Measurements from ENCODE around the gene MYBPC3.

Gene MYBPC3

DNA sequence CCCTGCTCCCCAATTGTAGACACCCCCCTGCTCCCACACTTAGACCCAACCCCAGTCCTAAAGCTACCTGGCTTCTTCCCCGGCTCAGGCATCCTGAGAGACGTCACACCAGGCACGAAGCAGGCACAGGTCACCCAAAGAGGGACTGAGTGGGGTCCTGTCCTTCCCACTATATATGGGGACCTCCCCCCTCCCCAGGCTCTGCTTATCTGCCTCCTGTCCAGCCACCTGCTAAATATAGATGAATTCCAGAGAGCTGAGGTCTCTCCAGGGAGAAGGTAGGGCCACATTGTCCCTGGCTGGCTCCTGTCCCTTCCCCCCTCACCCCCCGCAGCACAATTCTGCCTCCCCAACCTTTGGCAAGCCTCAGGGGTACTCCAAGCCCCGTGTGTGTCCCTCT, at the start of gene MYBPC3:
TSS of gene MYBPC3 (minus strand) at position 147 of the 400 bp plus-strand sequence. CDS start at position 92, 55 bp downstream.
- no peaks in the 10 kb centered on the region for H3K27me3 Mint-ChIP-seq
- no peak within 1 kb of the TSS for H3K27ac Mint-ChIP-seq
- no peaks in the 10 kb centered on the region for H3K9me3 Mint-ChIP-seq
- DNase-seq (ENCODE audit: low spot score in 2 of 2) (no peak), ATAC-seq (ENCODE audit: low read depth) (no peak)
- peaks cover 7% of the 10 kb centered on the region for H3K36me3 Mint-ChIP-seq
- no peaks in the 10 kb centered on the region for H3K4me1 Mint-ChIP-seq
- no peak within 1 kb of the TSS for H3K4me3 Mint-ChIP-seq

DNA sequence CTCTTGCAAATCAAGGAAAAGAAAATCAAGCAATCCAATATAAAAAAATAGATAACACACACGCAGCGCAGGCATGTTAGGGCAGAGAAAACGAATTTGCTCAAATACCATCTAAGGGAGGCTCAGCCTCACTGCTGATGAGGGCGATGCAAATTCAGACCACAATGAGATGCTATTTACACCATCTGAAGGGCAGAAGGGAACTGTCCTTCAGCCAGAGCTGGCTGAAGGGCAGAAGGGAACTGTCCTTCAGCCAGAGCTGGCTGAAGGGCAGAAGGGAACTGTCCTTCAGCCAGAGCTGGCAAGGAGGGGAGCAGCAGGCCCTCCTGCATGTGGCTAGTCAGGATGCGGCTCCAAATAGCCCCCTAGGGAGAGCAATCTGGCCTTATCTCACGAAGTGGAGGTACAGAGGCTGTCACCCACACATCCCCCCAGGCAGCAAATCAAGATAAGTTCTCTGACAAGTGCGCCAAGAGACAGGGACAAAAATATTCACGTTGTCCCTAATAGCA, 48.3 kb upstream of the MYBPC3 start:
- peak; percentile 76 for ATAC-seq (ENCODE audit: low read depth)
- H3K9me3 Mint-ChIP-seq, result no peaks in the 10 kb centered on the region

DNA sequence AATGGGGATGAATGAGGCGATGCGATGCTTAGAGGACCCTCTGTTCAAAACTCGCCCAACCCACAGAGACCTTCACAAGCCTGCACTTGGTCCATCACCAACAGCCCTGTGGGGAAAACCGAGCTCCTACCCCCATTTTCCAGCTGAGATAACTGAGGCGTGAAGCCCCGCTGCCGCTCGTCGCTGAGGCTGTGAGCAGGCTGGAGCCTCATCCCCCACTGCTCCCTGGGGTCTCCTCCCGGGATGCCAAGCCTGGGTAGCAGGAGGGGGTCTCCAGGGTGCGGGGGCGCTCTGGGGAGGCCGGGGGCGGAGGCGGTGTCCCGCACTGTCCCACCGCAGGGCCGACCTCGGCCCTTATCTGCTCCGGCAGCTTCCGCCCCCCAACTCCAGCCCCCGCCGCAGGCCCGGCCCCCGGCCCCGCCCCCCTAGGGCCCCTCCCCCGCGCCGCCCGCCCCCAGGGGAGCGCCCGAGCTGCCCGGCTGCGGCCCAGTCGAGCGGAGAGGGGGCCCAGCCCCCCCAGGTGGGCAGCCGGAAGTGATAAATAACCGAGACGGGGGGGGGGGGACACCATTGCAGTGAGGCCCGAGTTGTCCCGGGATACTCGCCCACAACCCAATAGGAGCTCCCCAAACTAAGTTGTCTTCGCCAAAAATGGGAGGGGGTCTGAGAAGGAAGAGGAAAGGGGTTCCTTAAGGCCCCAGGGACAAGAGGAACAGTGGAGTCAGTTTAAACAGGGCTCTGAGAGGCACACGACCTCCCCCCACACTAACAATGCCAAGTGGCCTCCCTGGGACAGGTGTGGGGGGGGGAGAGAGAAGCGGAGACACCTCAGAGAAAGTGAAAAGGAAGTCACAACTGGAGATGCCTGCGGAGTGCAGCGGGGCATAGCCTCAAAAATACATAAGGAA, 47.6 kb upstream of the MYBPC3 start:
- DNase-seq (ENCODE audit: low spot score in 2 of 2) (peak in 1 of 2 donors; percentile 50), ATAC-seq (ENCODE audit: low read depth) (peak; percentile 71)
- H3K9me3 Mint-ChIP-seq, result no peaks in the 10 kb centered on the region
- no peaks in the 10 kb centered on the region for H3K27me3 Mint-ChIP-seq
- H3K36me3 Mint-ChIP-seq, result no peaks in the 10 kb centered on the region
- peak overlapping the region; percentile 87 for H3K27ac Mint-ChIP-seq
- peaks cover 34% of the 10 kb centered on the region for H3K4me1 Mint-ChIP-seq
- peak overlapping the region; percentile 90 for H3K4me3 Mint-ChIP-seq

More for the DNA sequence above, 48.3 kb upstream of the MYBPC3 start:
- H3K36me3 Mint-ChIP-seq, result no peaks in the 10 kb centered on the region
- peak overlapping the region; percentile 90 for H3K4me3 Mint-ChIP-seq
- peaks cover 30% of the 10 kb centered on the region for H3K4me1 Mint-ChIP-seq
- H3K27ac Mint-ChIP-seq, result peak overlapping the region; percentile 87
- no peaks in the 10 kb centered on the region for H3K27me3 Mint-ChIP-seq
- DNase-seq (ENCODE audit: low spot score in 2 of 2), result no peak

DNA sequence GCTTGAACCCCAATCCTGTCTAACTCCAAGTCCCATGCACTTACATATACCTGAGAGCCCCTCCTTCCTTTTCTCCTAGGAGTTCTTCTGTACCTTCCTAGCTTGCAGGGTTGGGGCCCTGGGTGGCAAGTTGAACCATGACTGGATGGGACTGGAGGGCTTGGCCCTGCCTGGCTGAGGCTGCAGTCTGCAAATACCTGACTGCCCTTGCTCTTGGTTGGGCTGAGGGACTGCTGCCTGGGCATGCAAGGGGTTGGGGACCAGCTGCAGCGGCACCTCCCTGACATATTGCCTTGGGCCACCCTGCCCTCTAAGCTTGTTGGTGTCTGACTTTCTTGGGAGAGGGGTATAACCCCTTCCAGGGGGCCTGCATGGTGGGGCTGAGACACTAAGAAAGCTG, 46.0 kb upstream of the MYBPC3 start:
- no peak for ATAC-seq (ENCODE audit: low read depth)
- no peak overlapping the region for H3K27ac Mint-ChIP-seq

DNA sequence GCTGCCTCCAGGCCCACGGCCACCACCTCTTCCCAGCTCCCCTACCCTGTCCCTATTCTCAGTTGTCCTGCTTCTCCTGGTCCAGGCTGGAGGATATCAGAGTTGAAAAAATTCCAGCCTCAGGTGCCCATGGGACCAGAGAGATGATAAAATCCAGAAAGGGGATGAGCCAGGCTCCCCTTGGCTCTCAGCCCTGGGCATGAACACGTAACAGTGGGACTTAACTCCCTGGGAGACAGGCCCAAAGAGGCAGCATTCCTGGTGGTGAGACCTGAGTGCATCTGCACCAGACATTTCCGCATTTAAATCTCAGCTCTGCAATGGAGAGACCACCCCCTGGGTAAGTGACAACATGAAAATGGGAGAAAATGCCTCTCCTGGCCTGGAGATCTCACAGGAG, 45.5 kb upstream of the MYBPC3 start:
- Mint-ChIP-seq H3K36me3 (no peaks in the 10 kb centered on the region), H3K4me1 (peaks cover 44% of the 10 kb centered on the region), H3K4me3 (no peak overlapping the region), H3K9me3 (no peaks in the 10 kb centered on the region), H3K27ac (no peak overlapping the region), H3K27me3 (no peaks in the 10 kb centered on the region)
- ATAC-seq (ENCODE audit: low read depth) (no peak), DNase-seq (ENCODE audit: low spot score in 2 of 2) (no peak)

More for the DNA sequence above, 46.0 kb upstream of the MYBPC3 start:
- Mint-ChIP-seq H3K4me3 (peak overlapping the region; percentile 44), H3K4me1 (peaks cover 41% of the 10 kb centered on the region), H3K27me3 (no peaks in the 10 kb centered on the region), H3K36me3 (no peaks in the 10 kb centered on the region), H3K9me3 (no peaks in the 10 kb centered on the region)
- DNase-seq (ENCODE audit: low spot score in 2 of 2), result no peak

DNA sequence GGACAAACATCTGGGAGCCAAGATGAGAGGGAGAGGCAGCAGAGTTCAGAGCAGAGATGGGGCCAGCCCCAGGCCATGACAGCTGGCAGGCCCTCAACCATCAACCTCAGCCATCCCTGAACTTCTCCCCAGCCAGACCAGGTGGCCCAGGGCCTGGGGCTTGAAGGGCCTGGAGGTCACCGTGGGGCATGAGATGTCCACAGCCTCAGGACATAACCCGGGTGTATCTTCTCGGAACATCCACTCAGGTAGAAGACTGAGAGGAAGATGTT, 43.5 kb upstream of the MYBPC3 start:
- peaks cover 44% of the 10 kb centered on the region for H3K4me1 Mint-ChIP-seq
- H3K27me3 Mint-ChIP-seq, result no peaks in the 10 kb centered on the region
- peak overlapping the region; percentile 87 for H3K27ac Mint-ChIP-seq
- DNase-seq (ENCODE audit: low spot score in 2 of 2) (no peak), ATAC-seq (ENCODE audit: low read depth) (no peak)
- H3K36me3 Mint-ChIP-seq, result no peaks in the 10 kb centered on the region
- H3K4me3 Mint-ChIP-seq, result no peak overlapping the region
- no peaks in the 10 kb centered on the region for H3K9me3 Mint-ChIP-seq

DNA sequence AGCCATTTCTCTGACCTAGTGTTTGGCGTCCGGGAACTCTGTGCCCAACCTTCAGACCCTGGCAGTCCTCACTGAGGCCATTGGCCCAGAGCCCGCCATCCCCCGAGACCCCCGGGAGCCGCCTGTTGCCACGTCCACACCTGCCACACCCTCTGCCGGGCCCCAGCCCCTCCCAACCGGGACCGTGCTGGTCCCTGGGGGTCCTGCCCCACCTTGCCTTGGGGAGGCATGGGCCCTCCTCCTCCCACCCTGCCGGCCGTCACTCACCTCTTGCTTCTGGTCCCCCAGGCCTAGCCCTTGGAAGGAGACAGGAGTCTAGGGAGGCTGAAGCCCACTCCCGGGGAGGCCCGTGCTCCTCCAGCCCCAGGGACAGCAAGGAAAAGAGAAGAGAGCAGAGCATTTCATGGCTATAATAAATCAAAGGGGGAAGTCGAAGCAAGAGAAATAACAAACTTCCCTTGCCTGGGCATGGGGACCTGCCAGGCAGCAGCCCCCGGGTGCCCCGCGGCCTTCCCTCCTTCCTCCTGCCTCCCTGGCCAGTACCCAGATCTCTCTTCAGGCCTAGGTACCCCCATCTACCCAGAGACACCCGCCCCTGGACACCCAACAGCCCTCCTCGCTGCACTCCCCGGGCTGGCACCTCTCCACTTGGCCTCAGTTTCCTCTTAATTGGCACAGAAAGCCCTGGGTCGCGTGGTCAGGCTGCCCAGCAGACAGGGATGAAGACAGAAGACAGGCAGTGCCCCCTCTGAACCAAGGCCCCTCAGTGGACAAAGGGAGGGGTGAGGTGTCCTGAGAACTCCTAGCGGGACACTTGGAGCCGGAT, 42.9 kb upstream of the MYBPC3 start:
- Mint-ChIP-seq H3K9me3 (no peaks in the 10 kb centered on the region), H3K27me3 (no peaks in the 10 kb centered on the region), H3K27ac (peak overlapping the region; percentile 87), H3K4me1 (peaks cover 41% of the 10 kb centered on the region), H3K36me3 (no peaks in the 10 kb centered on the region), H3K4me3 (peak overlapping the region; percentile 78)
- ATAC-seq (ENCODE audit: low read depth), result no peak
- DNase-seq (ENCODE audit: low spot score in 2 of 2), result no peak

DNA sequence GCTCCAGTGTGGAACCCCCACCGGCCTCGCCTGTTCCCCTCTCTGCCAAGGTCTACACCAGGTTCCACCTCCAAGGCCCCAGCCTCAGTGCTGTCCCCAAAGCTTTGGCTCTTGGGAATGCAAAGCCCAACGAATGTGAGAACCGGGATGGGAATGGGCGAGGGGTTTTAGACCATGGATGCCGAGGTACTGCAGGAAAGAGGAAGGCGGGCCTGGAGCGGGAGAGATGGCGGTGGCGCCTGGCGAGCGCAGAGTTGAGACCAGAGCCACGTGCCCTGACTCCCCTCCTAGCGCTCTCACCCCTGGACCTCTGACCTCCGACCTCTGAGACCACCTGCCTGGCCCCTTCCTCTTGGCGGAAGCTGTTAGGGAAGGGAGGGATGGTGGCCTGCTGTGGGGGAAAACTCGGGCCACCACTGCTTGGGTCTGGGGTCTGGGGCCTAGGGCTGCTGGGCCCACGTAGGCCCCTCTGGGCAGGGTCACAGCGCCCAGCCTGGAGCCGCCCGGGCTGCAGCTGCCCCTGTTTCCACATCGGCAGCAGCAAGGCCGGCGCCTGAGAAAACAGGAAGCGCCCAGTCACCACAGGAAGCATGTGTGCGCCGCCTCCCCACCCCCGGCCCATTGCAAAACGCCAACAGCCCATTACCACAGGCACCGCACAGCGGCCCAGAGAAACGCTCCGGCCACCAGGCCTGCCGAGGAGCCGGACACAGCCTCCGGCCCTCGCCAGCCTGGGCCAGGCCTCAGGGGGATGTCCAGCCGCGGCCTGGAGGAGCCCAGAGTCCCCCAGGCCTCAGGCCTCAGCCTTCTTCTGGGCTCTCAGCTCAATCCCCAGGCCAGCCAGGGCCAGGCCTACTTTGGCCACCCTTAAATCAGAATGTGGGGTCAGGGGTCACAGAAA, 42.1 kb upstream of the MYBPC3 start:
- Mint-ChIP-seq H3K9me3 (no peaks in the 10 kb centered on the region), H3K27me3 (no peaks in the 10 kb centered on the region), H3K4me1 (peaks cover 40% of the 10 kb centered on the region), H3K27ac (peak overlapping the region; percentile 87), H3K4me3 (peak overlapping the region; percentile 78), H3K36me3 (no peaks in the 10 kb centered on the region)
- DNase-seq (ENCODE audit: low spot score in 2 of 2), result no peak
- peak; percentile 82 for ATAC-seq (ENCODE audit: low read depth)

DNA sequence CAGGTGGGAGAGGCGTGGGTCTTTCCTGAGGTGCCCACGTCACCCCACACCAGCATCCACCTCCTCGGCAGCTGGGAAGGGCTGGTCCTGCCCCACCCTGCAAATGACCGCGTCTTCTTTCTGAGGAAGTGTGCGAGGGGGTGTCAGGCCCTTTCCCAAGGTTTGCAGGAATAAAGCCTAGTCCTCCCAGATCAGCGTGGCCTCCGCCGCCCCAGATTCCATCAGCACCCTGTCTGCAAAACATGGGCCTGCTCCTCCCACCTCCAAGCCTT, 41.5 kb upstream of the MYBPC3 start:
- DNase-seq (ENCODE audit: low spot score in 2 of 2), result no peak

DNA sequence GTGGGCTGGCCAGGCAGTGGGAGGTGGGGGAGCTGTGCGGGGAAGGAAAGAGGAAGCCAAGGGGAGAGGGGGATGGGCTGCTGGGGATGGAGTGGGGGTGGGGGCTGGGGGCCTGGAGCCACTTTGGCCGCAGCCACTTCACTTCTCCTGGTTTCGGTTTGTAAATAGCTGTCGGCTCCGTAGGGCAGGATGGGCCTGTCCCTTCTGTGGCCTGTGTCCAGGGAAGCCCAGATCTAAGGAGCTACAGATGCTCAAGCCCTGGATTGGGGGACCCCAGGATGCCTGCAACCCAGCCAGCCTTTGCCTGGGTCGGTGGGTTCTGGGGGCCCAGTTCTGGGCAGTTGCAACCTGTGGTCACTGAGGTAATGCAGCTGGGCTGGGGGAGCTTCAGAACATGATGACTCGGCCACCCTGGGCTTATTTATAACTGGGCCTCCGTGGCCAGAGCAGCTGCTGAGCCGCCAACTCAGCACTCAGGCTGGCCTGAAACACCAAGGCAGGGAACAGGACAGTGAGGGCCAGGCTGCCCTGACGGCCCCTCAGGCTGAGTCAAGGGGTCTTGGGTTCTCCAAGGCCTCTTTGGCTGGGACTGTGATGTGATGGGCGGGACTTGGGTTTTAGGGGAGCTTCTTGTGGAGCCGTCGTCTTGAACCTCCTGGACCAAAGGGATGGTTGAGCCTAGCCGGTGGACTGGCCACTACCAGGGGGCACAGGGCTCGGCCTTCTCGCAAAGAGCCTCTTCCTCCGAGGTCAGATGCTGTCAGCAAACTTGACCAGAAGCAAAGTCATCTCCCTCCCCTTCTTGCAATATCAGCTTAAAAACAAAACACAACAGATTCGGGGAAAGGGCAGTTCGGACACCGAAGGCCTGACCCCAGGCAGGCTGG, 40.9 kb upstream of the MYBPC3 start:
- Mint-ChIP-seq H3K27ac (peak overlapping the region; percentile 87), H3K27me3 (no peaks in the 10 kb centered on the region), H3K9me3 (no peaks in the 10 kb centered on the region), H3K36me3 (no peaks in the 10 kb centered on the region), H3K4me1 (peaks cover 38% of the 10 kb centered on the region), H3K4me3 (peak overlapping the region; percentile 17)
- no peak for ATAC-seq (ENCODE audit: low read depth)
- no peak for DNase-seq (ENCODE audit: low spot score in 2 of 2)

More for the DNA sequence above, 41.5 kb upstream of the MYBPC3 start:
- Mint-ChIP-seq H3K27me3 (no peaks in the 10 kb centered on the region), H3K4me3 (peak overlapping the region; percentile 78), H3K36me3 (no peaks in the 10 kb centered on the region), H3K27ac (peak overlapping the region; percentile 87), H3K9me3 (no peaks in the 10 kb centered on the region), H3K4me1 (peaks cover 40% of the 10 kb centered on the region)
- ATAC-seq (ENCODE audit: low read depth), result no peak

DNA sequence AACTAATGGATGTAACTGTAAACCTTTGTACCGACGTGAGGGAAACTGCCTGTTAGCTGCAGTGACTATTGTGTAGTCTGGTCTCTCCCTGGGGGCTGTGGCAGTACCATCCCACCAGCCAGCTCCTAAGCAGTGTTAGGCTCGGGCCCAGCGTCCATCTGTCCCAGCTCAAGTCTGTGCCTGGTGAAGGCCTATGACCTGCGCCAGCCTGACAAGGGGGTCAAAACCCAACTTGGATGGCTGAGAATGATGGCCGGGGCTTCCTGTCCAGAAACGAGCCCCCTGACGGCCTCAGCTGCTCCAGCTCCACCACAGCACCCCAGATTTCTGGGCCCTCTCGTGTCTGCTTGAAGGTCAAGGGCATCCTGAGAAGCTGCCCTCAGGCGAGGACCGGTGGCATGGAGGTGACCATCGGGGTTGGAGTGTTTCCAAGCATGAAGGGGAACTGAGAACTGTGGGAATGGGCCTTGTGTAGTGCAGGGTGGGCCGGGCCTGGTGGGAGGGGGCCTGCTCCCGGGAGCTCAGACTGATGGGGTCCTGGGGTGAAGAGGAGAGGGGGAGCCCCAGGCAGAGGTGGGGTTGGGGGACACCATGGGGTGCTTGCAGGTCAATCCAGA, 40.2 kb upstream of the MYBPC3 start:
- H3K36me3 Mint-ChIP-seq, result no peaks in the 10 kb centered on the region
- no peak for ATAC-seq (ENCODE audit: low read depth)

DNA sequence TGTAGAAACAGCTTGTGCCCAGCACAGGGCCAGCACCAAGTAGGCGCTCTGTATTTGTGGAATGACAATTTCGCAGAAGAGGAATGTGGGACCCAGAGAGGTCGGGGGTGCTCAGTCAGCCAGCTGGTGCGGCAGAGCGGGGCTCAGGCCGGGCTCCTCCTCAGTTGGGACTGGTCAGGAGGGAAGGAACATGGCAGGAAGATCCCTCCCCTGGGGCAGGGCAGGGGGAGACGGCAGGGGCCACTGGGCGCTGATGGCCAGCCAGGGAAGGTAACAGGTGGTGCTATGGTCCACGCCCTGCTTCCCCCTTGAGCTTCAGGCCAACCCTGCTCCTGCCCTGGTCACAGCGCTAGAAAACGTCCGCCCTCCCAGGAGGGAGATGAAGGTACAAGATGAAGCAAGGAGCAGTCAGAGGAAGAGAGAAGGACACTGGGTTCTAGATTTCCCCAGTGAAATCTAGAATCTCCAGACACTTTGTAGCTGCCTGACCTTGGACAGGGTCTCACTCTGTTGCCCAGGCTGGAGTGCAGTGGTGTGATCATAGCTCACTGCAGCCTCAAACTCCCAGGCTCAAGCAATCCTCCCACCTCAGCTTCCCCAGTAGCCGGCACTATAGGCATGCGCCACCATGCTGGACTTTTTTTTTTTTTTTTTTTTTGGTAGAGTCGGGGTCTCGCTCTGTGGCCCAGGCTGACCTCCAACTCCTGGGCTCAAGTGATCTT, 39.4 kb upstream of the MYBPC3 start:
- Mint-ChIP-seq H3K36me3 (no peaks in the 10 kb centered on the region), H3K27ac (no peak overlapping the region), H3K27me3 (no peaks in the 10 kb centered on the region), H3K9me3 (no peaks in the 10 kb centered on the region), H3K4me1 (peaks cover 32% of the 10 kb centered on the region), H3K4me3 (no peak overlapping the region)
- ATAC-seq (ENCODE audit: low read depth) (no peak), DNase-seq (ENCODE audit: low spot score in 2 of 2) (no peak)

More for the DNA sequence above, 40.2 kb upstream of the MYBPC3 start:
- peaks cover 35% of the 10 kb centered on the region for H3K4me1 Mint-ChIP-seq
- H3K4me3 Mint-ChIP-seq, result peak overlapping the region; percentile 14
- peak overlapping the region; percentile 63 for H3K27ac Mint-ChIP-seq
- no peak for DNase-seq (ENCODE audit: low spot score in 2 of 2)
- no peaks in the 10 kb centered on the region for H3K9me3 Mint-ChIP-seq
- H3K27me3 Mint-ChIP-seq, result no peaks in the 10 kb centered on the region
